Peyer's patch (tissue), 4 donors: ENCODE measurements around the gene IZUMO4. TPM values are rescaled to one million over a fixed set of nuclear protein-coding genes. Genes with fewer than 3 reads are reported as not detected.
A peak's percentile ranks its signal among the peaks of the same experiment; 100 is the strongest.

Experiments used
- DNase-seq, 3 donors: peaks; one replicate each; pipeline ENCODE4 v3.0.0-alpha.2; 2017 to 2019
- H3K27ac ChIP-seq, 4 donors: fragments of 200-600 bp; sonication (generic); one replicate each; pipeline ENCODE4 v1.5.1; 2016 to 2019
- H3K27me3 ChIP-seq, 2 donors: fragments of 200-600 bp; sonication (generic); one replicate each; pipeline ENCODE4 v1.5.1; 2019
- H3K36me3 ChIP-seq, 3 donors: fragments of 200-600 bp; sonication (generic); one replicate each; pipeline ENCODE4 v1.5.1; 2016 to 2019
- H3K4me1 ChIP-seq, 4 donors: fragments of 200-600 bp; sonication (generic); one replicate each; pipeline ENCODE4 v1.5.1; 2016 to 2019
- H3K4me3 ChIP-seq, 4 donors: fragments of 200-600 bp; sonication (generic); 1 replicate in 3 of 4; 2 replicates in 1 of 4; pipeline ENCODE4 v1.5.1; 2016 to 2019; ENCODE audit warnings: mild to moderate bottlenecking in 1 of 4
- H3K9me3 ChIP-seq, 4 donors: fragments of 200-600 bp; sonication (generic); one replicate each; pipeline ENCODE4 v1.5.1; 2016 to 2019; ENCODE audit warnings: mild to moderate bottlenecking in 1 of 4
- POLR2A ChIP-seq, 2 donors: fragments of 450-650 bp; IDR thresholded peaks; one replicate each; pipeline ENCODE4 v1.5.1; 2017; ENCODE audit warnings: antibody characterized with exemption in 2 of 2, mild to moderate bottlenecking in 2 of 2, moderate library complexity in 2 of 2
- total RNA-seq, 4 donors: library from RNA; depleted of rRNA; stranded (reverse); fragments of >200 nt; gene quantifications; one replicate each; pipeline ENCODE4 v1.1.0, GENCODE V29; 2016
- TF ChIP-seq, protein P1 (sequence below), 6 experiments: fragments of 450-650 bp in 4 of 6; fragments of 200-600 bp in 2 of 6; sonication (generic) in 1 of 6; IDR thresholded peaks; one replicate each; pipeline ENCODE4 v1.5.1; 2017 to 2019; ENCODE audit warnings: antibody characterized with exemption in 6 of 6, mild to moderate bottlenecking in 3 of 6, moderate library complexity in 1 of 6

The IZUMO4 gene
- total RNA-seq, 4 donors from 2014 or later, result 1.3 to 9.9 (median 3.8) TPM

GRCh38 chr19:2057484-2058469 lies 38.9 kb upstream of the IZUMO4 start:
- no peak for DNase-seq
- Histone ChIP-seq H3K9me3 (no peaks in the 10 kb centered on the region), H3K27me3 (no peaks in the 10 kb centered on the region), H3K27ac (peak overlapping the region; percentile 89 to 100 (median 99)), H3K4me3 (no peak overlapping the region), H3K4me1 (peaks cover 4 to 82% (median 53%) of the 10 kb centered on the region in 4 donors), H3K36me3 (no peaks in the 10 kb centered on the region)
- TF ChIP-seq POLR2A (IDR thresholded peaks at IDR 0.05), result no peak
- TF ChIP-seq, protein P1, sequence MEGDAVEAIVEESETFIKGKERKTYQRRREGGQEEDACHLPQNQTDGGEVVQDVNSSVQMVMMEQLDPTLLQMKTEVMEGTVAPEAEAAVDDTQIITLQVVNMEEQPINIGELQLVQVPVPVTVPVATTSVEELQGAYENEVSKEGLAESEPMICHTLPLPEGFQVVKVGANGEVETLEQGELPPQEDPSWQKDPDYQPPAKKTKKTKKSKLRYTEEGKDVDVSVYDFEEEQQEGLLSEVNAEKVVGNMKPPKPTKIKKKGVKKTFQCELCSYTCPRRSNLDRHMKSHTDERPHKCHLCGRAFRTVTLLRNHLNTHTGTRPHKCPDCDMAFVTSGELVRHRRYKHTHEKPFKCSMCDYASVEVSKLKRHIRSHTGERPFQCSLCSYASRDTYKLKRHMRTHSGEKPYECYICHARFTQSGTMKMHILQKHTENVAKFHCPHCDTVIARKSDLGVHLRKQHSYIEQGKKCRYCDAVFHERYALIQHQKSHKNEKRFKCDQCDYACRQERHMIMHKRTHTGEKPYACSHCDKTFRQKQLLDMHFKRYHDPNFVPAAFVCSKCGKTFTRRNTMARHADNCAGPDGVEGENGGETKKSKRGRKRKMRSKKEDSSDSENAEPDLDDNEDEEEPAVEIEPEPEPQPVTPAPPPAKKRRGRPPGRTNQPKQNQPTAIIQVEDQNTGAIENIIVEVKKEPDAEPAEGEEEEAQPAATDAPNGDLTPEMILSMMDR (IDR thresholded peaks at IDR 0.05), result no peak

- no peak for TF ChIP-seq POLR2A (IDR thresholded peaks at IDR 0.05)
- TF ChIP-seq, protein P1 (IDR thresholded peaks at IDR 0.05), result no peak
- peak overlapping the region in 1 of 4 donors; percentile 70 for H3K4me3 ChIP-seq
- H3K27me3 ChIP-seq, result no peaks in the 10 kb centered on the region
- H3K4me1 ChIP-seq, result peaks cover 4 to 82% (median 53%) of the 10 kb centered on the region in 4 donors
- DNase-seq, result no peak
- H3K36me3 ChIP-seq, result no peaks in the 10 kb centered on the region
- H3K9me3 ChIP-seq, result no peaks in the 10 kb centered on the region
- peak overlapping the region; percentile 99 to 100 (median 100) for H3K27ac ChIP-seq
These were observed 37.9 kb upstream of the IZUMO4 start for GRCh38 chr19:2058570-2059421.

DNA sequence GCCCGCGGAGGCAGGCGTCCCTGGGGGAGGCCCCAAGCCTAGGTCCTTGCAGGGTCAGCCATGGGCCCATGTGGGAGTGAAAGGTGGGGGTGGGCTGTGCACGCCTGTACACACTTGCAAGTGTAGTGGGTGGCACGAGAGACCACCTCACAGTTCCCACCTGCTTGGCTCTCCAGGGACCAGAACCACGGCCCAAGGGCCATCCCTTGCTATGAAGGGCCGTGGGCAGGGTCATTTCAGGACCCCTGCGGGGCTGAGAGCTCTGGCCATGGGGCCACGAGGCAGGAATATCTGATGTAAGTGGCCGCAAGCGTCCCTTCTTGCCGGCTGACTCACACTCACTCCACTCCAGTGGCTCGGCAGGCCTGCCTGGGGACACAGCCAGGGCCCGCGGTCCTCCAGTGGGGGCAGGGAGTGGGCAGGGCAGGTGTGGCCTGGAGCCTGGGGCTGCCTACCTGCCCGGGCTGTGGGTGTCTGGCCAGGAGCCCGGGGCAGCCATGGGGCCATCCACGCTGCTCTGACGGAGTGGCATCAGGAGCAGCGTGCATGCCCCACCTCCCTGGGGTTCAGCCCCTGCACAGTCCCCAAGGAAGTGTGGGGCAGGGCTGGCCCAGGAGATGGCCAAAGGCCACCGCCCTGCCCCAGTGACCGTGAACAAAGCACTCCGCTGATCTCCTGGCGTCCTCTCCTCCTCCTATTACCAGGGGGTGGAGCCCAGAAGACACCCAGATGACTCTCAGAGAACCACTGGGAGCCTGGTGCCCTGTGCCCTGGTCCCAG lies 37.1 kb upstream of the IZUMO4 start:
- TF ChIP-seq, protein P1 (IDR thresholded peaks at IDR 0.05), result peak in 1 of 6 experiments; percentile 9
- peak; percentile 81 to 87 for TF ChIP-seq POLR2A (IDR thresholded peaks at IDR 0.05)
- peak in 2 of 3 donors; percentile 92 to 93 for DNase-seq
- Histone ChIP-seq H3K4me1 (peaks cover 4 to 78% (median 51%) of the 10 kb centered on the region in 4 donors), H3K36me3 (no peaks in the 10 kb centered on the region), H3K9me3 (no peaks in the 10 kb centered on the region), H3K27ac (peak overlapping the region; percentile 99 to 100 (median 100)), H3K4me3 (peak overlapping the region in 2 of 4 donors; percentile 70 to 86), H3K27me3 (no peaks in the 10 kb centered on the region)

- TF ChIP-seq POLR2A (IDR thresholded peaks at IDR 0.05), result peak; percentile 63 to 65
- TF ChIP-seq, protein P1 (IDR thresholded peaks at IDR 0.05), result no peak
- DNase-seq, result peak in 2 of 3 donors; percentile 82 to 92
- peak overlapping the region; percentile 70 to 95 (median 86) for H3K4me3 ChIP-seq
- peak overlapping the region; percentile 99 to 100 (median 100) for H3K27ac ChIP-seq
- H3K36me3 ChIP-seq, result no peaks in the 10 kb centered on the region
- peaks cover 3 to 69% (median 38%) of the 10 kb centered on the region in 4 donors for H3K4me1 ChIP-seq
- no peaks in the 10 kb centered on the region for H3K27me3 ChIP-seq
- no peaks in the 10 kb centered on the region for H3K9me3 ChIP-seq
These were observed 35.7 kb upstream of the IZUMO4 start for GRCh38 chr19:2060884-2061494.
